GM19099 (cell line): ENCODE measurements around the gene PLAC9.

ENCODE experiments used
- POLR2A ChIP-seq: IDR thresholded peaks from 3 replicates; pipeline ENCODE4 v1.6.1; 2011; ENCODE audit warnings: low read depth; ENCODE audit not compliant: insufficient read length; ENCODE audit errors: extremely low read depth

The PLAC9 gene

DNA sequence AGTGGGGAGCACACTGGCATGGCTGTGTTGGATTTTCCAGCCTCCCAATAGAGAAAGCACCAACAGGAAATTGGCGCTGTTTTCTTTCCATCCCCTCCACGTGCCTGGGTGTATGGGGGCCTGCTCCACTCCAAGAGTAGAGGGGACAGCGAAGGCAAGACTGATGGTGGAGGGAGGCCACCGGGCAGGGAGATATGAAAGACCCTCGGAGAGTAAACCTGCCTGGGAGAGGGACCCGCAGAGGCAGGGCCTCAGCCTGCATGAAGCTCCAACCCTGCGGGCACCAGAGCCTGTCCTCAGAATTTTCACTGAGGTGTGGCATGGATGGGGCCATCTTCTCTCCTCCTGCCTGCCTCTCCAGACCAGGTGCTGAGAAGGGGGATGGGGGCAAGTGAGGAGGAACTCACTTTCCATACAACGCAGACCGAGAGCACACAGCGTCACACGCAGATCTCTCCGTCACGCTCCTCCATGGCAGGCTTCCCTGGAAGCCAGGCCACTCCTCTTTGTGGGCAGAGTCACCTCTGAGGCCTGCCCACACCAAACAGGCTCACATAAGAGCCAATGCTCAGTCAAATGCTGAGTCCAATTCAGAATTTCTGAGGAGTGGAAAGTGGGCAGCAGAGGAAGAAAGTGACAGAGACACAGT lies 54.0 kb downstream of the PLAC9 start:
- no peak for TF ChIP-seq POLR2A

DNA sequence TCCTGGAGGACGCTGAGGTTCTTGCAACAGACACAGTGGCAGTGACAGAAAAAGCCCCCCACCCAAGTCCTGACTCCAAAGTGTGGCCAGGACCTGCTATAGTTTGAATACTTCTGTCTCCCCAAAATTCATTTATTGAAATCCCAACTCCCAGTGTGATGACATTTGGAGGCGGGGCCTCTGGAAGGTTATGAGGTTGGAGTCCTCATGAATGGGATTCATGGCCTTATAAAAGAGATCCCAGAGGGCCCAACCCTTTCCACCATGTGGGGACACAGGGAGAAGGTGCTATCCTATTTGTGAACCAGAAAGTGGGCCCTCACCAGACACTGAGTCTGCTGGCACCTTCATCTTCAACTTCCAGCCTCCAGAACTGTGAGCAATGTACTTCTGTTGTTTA lies 54.5 kb downstream of the PLAC9 start:
- no peak for TF ChIP-seq POLR2A

DNA sequence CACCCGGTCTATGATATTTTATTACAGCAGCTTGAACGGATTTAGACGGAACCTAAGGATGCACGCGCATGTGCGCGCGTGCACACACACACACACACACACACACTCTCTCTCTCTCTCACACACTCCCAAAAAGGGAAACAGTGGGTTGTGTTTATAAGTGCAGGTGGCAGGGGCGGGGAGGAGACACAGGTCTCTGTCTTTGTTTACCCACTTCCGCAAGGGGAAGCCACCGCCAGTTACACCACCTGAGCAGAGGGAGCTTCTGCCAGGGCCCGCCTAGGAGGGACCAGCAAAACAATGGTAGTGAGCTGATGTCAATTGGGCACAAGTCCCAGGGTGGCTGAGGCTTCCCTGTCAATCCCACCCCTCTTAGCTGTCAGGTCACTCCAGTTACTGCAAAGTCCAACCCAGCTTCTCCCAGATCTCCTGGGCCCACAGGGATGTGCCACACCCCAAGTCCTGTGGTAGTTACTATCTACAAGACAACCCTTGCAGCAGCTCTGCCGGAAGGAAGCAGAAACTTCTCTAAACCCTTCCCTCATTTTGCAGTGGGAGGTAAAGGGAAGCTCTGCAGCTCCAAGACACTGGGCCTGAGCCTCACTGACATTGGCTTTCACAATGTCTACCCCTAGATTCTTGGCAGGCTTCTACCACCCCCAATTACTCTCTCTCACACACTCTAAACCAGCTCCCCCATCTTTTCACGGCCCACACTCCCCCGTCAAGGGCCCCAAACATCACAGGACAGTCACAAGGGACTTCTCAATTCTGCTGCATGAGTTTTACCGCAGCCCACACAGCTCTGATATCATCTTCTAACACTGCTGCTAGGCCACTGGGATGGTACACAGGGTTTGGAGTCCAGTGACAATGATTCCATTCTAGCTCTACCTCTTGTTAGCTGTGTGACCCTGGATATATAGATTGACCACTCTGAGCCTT lies 55.2 kb downstream of the PLAC9 start:
- TF ChIP-seq POLR2A = peak; percentile 25

DNA sequence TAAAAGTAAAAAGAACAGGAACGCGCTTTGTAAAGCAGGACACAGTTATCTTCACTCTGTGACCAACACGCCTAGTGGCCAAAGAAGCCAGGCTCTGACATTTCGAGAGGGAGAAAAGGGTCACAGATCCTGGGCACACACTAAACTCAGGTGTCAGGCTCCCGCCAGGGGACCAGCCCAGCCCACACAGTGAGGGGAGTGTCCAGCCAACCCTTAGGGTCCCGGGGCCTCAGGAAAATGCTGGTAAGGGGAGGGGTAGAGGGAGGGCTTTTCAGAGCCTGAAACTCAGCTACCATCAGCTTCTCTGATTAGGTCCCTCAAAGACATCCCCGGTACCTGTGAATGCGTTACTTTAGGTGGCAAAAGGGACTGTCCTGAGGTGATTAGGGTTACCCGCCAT lies 56.2 kb downstream of the PLAC9 start:
- no peak for TF ChIP-seq POLR2A

DNA sequence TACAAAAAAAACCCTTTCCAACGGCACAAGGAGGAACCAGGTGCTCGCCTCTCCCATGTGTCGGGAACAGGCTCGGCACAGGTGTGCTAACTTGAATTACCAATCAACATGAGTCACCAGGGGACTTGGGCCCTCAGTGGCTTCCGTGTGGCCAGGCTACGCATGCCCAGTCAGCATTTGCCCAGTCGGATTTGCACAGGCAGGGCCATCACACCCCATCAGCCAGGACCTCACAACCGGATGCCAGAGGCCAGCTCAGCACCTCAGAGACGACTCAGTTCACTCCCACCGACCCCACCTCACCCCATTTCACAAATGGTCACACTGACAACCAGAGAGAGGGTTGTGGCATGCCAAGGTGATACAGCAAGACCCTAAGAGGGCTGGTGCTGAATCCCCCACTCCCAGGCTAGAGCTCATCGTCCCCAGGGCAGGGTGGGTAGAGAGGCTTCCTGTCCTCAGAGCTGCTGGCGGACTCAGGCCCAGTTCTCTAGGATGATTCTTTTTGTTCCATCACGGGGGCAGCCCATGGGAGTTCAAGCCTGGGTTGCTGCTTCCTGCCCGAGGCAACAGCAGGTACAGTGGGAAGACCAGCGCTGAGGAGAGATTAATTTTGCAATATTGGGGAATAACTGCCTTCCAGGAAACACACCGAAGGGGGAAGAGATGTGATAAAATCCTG lies 59.2 kb downstream of the PLAC9 start:
- TF ChIP-seq POLR2A = no peak

DNA sequence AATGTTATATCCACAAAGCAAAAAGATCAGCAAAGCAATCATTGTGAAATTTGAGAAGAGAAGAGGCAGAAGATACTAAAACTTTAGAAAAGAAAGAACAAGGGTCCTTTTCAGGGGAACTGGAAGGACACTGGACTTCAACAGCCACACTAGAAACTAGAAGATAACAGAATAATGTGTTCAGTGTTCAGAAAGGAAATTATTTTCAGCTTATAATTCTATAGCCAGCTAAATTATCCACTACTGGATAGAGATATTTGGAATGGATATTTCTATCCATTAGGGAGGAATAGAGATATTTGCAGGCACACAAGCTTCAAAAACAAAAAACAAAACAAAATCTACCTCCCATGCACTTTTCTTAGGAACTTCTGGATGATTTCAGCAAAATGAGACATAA lies 60.0 kb downstream of the PLAC9 start:
- TF ChIP-seq POLR2A = no peak

DNA sequence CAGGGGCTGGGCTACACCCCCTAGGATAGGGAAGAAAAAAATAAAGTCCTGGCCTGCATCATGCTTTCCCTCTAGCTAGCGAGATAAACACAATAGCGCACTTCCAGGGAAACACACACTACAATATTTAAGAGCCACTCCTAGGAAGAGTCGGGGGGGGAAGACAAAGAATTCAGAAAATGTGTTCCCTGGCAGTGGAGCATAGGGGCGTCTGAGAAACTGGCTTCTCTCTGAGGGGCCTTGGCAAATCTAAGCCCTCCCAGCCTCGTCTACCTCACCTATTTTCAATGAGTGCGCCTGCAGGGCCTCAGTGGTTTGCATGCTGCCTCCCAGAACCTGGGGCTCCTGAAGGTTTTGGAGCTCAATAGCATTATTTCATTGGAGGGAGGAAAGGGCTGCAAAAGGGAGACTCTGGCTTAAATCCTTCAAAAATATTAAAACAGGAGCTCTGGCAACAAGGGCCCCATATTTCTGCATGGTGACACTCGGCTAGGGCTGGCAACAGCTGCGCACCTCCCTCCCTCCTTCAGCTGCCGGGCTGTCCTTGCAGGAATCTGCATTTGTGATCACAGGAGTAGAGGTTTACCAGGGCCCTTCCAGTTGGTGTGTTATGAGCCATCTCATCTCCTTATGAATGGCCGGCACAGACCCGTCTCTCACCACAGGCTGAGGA lies 62.0 kb downstream of the PLAC9 start:
- TF ChIP-seq POLR2A = no peak
